GM21717 (cell line): ENCODE measurements around the gene DLGAP4.

Experiments
- ATAC-seq: cut with Tn5 transposase; IDR thresholded peaks from one replicate; pipeline ENCODE4 v1.9.1; 2021; ENCODE audit warnings: mild to moderate bottlenecking, moderate library complexity; ENCODE audit not compliant: unreplicated experiment

Gene DLGAP4

DNA sequence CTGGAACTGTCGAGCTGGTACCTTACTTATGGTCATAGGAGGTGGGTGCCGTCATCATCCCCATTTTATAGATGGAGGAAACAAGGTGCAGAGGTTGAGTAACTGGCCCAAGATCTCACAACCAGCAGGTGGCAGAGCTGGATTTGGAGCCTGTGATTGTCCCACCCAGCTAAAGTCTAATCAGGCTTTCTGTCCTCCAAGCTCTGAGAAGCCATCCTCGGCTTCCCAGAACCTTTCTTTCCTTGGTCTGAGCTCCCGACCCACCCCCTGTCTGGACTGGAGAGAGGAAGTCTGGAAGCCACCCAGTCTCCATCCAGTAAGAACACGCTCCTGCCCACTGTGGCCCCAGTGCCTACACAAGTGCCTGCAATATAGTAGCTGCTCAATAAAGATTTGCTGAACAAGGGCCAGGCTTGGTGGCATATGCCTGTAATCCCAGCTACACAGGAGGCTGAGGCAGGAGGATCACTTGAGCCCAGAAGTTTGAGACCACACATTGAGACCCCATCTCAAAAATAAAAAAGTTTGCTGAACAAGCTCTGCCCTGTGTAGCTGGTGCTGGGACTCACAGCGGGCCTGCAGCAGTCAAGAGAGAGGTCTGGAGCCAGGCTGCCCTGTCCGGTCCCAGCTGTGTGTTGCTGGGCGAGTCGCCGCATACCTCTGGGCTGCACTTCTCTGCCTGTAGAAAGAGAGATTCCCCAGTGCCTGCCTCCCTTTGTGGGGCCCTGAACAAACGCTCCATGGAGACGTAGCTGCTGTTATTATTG, 32.5 kb upstream of the DLGAP4 start:
- no peak for ATAC-seq

DNA sequence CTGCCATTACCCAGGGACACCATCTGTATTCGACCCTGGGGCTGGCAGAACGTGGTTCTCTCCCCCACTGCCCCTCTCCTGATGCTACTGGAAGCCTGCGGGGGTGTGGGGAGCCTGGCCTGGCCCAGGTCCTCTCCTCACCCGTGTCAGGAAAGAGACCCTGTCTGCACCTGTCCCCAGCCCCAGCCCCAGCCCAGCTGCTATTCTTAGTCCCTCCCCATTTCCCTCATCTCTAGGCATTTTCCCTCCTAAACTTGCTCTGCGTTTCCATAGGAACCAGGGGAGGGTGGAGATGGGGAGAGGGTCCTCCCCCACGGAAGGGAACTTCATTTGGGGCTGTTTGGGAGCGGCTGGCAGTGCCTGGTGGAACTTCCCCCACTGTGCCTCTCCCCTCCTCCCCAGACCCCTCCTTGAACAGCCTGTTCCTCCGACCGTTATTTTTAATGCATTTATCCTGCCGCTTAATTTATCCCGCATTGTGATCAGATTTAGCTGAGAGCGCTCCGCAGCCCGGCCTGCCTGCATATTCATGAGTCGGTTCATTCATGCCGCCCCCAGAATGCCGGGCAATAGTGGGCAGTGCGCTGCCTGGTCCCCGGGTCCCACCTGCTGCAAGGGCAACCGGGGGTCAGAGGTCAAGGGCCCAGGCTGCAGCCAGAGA, 31.8 kb upstream of the DLGAP4 start:
- ATAC-seq: no peak

DNA sequence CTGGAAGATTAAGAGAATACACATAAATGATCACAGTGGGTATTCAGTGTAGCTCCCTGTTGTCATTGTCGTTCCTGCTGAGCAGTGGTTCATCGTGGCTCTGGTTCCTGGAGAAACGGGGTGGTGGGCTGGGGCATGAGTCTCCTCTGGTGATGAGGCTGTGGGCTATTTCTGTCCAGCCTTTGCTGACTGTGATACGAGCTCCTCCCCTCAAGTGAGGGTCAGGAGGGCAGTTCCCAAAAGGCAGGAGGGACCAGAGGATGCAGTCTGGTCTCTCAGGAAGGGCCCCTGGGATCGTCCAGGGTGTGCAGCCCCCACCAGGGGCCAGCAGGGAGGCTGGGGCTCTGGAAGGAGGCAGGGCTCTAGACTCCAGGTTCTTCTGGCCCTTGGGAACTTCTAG, 31.1 kb upstream of the DLGAP4 start:
- ATAC-seq: no peak

DNA sequence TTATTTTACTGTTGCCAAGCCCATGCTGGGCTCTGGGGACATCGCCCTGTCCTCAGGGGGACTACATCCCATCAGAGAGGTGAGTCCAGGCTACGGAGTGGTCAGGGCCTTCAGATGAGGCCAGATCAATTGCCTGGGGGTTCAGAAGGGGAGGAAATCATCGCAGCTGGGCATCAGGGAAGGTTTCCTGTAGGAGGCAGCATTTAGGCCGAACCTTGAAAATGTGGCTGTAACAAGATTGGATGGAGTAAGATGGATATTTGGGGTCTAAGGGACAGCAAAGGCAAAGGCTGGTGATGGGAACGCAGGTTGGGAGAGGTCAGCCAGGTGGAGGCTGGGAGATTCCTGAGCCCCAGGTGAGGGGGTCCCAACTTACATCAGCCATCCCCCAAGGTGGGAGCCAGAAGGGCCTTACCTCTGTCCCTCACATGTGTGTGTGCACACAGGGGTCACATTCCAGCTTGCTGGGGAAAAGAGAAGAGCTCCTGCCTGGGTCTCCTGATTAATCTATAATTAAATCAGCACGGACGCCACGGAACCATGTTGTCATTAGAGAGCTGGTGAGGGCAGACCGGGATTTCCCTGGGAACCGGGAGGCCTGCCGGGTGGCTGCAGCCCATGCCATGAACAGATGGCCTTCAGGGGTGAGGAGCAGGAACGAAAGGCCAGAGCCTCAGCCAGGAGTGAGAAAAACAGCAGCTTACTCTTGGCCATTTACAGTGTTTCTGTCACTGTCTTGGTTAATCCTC, 30.5 kb upstream of the DLGAP4 start:
- ATAC-seq: no peak

DNA sequence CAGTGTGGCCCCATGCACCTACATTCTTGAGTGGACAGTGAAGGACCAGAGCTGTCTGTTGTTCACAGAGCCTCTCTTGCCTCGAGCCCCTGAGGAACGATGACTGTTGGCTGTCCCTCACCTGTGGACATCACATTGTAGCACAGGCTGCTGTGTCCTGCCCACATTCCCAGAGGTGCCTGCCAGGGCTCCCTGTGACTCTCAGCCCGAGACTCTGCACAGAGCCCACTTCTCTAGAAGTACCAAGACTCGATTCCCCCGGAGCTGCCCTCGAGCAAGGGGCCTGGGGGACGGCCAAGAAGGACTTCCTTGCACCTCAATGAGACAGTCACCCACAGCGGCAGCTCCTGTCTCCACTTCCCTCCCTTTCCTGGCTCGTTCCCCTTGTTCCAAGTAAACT, 28.6 kb upstream of the DLGAP4 start:
- no peak for ATAC-seq

DNA sequence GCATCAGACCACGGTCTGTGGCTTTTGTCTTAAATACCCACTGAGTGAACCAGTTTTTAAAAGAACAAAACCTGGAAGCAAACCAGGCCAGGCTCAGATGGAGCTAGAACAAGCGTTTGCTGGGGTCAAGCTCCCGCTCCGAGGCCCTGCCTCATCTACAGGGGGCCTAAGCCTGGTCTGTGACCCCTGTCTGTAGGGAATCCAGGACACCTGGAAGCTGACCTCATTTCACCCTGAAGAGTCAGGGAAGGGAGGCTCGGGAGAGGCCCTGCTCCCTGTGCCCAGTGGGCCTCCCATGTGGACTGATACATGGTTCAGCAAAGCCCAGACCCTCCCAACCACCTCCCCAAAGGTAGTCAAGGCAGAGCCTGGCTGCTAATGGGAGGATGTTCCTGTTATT, 26.8 kb upstream of the DLGAP4 start:
- no peak for ATAC-seq

DNA sequence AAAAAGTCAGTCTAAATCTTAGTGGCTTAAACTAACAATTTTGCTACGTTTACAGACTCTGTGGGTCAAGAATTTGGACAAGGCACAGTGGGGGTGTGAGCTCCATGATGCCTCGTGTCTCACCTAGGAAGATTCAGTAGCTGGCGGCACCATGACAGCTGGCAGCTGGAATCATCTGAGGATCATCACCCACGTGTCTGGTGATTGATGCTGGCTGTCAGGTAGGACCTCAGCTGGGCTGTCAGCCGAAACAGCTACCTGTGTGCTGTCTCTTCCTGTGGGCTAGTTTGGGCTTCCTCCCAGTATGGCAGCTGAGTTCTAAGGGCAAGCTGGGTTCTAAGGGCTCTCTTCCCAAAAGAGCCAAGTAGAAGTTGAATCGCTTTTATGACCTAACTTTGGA, 26.4 kb upstream of the DLGAP4 start:
- ATAC-seq: no peak

DNA sequence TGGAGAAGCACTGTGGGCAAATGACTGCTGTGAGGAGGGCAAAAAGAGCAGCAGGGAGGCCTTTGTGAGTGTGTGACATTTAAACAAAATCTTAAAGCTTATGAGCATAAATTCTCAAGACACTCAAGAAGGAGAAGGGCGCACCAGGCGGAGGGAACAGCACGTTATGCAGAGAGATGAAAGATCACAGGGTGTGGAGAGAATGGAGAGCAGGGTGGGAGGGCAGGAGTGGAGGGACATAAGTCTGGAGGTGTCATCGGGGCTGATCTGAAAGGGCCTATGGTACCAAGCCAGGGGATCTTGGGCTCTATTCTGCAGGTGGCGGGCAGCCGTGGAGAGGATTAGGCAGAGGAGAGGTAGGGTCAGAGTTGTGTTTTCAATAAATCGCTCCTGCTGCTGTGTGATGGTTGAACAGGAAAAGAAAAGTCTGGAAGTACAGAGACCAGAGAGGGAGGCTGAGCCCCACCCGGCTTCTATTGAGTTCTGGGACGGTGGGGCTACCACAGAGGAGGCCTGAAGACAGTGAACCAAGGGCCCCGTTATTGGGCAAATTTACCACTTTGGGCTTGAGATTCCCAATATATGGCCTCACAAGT, 24.3 kb upstream of the DLGAP4 start:
- no peak for ATAC-seq

DNA sequence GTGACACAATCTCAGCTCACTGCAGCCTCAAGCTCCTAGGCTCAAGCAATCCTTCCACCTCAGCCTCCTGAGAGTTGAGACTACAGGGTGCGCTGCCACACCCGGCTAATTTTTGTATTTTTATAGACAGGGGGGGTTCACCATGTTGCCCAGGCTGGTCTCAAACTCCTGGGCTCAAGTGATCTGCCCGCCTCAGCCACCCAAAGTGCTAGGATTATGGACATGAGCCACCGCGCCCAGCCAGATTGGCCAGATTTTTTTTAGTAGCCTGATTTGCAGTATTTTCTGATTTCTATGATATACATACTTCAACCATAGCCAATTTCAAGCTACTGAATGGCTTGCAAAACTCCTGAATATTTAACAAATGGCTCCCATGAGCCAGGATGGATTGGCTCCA, 21.4 kb upstream of the DLGAP4 start:
- no peak for ATAC-seq

DNA sequence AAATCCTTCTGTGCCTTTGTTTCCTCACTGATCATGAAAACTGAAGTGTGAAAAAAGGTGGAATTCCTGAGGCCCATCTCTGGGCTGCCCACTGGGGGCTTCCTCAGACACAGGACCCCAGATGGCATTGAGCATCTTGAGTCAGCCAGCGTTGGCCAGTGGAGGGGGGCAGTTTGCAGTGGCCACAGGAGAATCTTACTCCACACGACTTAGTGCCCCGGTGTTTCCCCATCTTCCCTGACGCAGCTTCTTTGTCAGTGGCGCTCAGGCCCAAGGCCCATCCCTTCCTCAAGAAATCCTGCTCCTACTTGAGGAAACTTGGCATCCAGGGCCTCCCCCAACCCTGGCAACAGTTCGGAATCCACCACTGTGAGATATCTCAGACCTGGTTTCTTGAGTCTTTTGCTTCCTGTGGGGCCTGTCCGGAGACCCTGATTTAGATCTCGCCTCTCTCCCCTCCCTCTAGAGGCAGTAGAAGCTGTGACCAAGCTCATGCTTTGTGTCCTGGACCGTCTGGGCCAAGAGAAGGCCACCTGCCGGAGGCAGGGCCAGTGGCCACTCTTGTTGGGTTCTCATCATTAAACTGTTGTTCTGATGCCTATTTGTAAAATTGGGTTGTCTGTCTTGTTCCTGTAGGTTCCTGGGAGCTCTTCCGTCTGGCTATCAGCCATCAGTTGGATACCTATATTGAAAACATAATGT, 20.2 kb upstream of the DLGAP4 start:
- no peak for ATAC-seq

DNA sequence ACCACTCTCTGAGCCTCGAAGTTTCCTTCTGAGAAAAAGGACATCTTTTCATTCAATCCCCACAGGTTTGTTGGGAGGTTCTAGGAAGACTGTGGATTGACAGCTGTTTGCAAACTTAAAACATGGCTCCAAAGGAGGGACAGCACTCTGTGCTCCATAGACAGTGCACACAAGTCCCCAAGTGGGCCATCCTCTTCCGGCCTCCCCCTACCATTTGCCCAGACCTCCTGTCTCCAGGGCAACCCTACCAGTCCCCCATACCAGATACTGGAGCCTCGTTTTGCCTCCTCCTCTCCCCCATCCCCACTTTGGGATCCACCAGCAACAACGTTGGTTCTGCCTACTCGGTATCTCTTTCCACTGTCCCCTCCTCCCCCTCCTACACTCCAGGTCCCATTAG, 8.5 kb upstream of the DLGAP4 start:
- no peak for ATAC-seq

DNA sequence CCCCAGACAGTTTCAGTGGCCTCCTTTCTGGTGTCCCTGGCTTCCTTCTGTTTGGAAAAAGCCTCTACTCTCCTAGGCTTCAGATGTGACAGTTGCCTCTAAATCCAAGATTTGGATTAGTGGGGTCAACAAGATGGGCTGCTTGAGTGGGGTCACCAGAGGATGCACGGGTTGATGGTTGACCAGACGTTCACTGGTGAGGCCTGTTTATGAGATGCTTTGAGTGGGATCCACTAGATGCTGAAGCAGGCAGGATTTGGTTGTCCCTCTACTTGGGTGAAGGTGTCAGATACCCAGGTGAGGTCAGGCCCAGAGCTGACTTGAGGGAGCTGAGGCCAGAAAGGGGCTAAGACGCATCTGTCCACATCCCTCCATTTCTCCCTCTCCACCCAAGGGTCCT, 8.1 kb upstream of the DLGAP4 start:
- ATAC-seq: no peak

DNA sequence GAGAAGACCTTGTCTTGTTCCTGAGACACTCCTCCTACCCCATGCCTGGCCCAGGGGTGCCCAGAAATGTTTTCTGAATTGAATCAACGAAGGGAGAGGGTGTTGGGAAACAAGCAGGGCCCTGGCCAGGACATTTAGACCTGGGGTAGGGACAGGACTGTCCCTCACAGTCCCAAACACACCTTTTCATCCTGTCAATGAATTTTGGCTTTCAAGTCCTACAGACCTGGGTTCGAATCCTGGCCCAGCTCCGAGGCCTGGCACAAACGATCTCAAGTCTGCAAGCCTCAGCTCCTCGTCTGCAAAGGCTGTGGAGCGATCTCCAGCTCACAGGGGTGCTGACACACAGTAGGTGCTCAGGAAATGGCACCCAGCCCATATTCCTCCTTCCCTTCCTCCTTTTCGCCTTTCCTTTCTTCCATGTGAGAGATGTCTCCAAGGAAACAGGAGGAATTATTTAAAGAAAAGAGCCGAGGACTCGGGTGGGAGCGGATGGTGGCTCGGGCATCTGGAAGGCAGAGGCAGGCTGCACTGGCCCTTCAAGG, 7.3 kb upstream of the DLGAP4 start:
- ATAC-seq: no peak

DNA sequence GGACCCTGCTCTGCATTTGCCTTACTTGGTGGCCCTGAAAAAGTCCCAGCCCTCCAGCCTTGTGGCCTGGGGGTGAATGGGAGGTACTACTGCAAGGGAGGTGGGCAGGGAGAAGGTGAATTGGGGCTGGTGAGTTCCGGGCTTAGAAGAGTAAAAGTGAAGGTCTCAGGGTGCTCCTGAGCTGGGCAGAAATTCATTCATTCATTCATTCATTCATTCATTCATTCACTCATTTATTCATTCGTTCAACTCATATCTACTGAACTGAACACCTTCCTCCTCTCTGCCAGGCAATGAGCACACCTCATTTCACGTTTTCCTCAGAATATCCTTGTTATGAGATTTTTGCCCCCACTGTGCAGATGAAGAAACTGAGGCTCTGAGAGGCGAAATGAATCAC, 6.7 kb upstream of the DLGAP4 start:
- no peak for ATAC-seq

DNA sequence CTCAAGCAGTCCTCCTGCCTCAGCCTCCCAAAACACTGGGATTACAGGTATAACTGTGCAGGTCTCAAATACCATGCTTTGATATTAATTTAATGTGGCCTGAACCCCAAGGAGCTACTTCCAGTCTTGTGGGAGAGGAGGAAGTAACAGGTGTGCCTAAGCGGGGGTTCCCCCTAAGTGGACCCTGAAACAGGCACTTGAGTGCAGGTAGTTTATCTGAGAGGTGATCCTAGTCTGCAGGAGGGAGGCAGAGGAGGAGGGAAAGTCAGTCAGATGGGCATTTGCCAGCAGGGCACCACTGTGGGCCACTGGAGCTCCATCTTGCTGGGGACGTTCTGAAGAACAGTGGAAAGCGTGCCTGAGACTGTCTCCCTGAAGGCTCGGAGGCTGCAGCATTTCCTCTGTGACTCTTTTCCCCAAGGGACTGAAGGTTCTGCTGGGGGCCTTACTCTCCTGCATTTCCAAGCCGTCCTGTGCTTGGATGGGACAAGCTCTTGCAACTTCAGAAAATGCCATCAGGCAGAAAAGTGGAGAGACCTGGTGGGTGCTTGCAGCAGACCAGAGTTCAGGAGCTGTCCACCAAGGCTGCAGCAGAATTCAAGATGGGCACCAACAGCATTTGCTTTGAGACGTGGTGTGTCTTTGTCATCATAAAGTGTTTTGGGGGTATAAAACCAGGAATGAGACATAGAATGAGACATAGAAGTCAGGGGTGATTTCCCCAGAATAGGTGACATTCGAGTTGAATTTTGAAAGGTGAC, 4.6 kb upstream of the DLGAP4 start:
- ATAC-seq: no peak

DNA sequence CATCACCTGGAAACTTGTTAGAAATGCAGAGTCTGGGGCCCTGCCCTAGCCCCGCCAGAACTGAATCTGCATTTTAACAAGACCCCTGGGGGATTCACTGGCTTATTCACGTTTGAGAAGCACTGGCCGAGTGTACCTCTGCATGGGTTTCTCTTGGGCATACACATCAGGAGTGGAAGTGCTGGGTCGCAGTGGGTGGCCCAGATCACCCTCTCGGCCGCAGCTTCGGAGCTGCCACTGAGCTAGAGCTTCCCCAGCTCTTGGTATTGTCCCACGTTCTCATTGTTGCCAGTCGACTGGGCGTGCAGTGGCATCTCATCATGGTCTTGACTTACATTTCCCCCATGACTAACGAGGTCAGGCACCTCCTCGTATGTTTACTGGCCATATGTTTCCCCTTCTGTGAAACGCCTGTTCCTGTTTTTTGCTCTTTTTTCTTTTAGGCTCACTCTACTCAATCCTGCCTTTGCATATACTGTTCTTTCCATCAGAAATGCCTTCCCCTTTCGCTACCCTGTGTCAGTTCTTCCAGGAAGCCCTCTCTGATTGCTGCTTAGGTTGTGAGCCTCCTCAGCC, 3.0 kb upstream of the DLGAP4 start:
- no peak for ATAC-seq

DNA sequence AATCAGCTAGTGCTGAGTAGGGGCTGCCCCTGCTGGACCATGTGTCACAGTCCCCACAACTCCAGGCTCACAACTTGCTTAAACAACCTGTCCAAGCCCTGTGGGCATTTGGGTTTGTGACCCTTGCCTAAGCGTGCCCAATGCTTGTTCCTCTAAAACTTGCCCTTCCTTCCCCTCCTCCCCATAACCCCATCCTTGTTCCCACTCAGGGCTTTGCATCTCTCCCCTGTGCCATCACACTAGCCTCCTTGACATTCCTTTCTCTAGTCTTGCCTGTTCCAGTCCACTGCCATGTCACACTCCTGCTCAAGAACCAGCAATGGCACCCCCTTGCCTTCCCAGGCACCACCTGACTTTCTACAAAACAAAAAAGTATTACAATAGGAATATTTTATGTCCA, 2.3 kb upstream of the DLGAP4 start:
- no peak for ATAC-seq

DNA sequence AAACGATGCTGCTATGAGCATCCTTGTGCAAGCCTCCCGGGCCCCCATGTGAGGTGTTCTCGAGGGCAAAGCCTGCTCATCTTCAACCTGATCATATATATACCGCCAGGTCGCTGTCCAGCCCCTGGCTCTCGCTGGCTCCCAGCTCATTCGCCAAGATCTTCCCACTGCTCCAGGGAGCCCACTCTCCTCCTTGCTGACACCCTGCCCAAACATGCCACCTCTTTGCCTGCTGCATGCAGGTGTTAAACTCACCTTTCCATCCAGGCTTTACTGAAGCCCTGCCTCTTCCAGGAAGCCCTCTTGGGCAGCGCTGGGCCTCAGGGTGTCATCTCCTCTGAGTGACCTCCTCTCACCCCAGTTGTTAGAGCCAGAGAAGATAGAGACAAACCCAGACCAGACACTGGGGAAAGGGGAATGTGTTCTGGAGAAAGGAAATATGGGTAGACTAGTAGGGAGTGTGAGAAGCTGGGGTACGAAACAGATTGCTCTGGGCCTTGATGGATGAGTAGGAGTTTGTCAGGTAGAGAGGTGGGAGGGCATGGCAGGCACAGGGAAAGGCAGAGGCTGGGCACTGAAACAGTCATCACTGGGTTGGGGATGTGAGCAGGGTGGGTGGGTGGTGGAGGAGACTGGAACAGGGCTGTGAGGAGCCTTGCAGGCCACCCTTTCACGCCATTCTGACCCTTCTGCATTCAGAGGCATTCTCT, 1.2 kb upstream of the DLGAP4 start:
- no peak for ATAC-seq
